AG09319 (cell line): ENCODE measurements around the gene GTF2IRD1.
"Not testable (repeated sequence)": the region's sequence is repeated elsewhere in the genome, so short reads cannot be mapped to it uniquely, and the experiment has no call there.

Source experiments
- DNase-seq: peaks from one replicate; pipeline ENCODE4 v3.0.0-alpha.2; 2010; ENCODE audit warnings: low read depth; ENCODE audit errors: extremely low read depth
- CTCF ChIP-seq: IDR thresholded peaks from 2 replicates; pipeline ENCODE4 v1.5.1; 2011; ENCODE audit warnings: low read depth, mild to moderate bottlenecking, inconsistent platforms, low read length, moderate library complexity

The GTF2IRD1 gene

GRCh38 chr7:74480861-74481417 is 27.2 kb downstream of the GTF2IRD1 start:
- no peak for TF ChIP-seq CTCF
- peak; percentile 42 for DNase-seq

GRCh38 chr7:74481458-74482196 is 27.9 kb downstream of the GTF2IRD1 start:
- DNase-seq, result no peak
- TF ChIP-seq CTCF, result no peak

- TF ChIP-seq CTCF, result no peak
- no peak for DNase-seq
These were observed 28.4 kb downstream of the GTF2IRD1 start for GRCh38 chr7:74482197-74482467.

- TF ChIP-seq CTCF, result no peak
- peak; percentile 84 for DNase-seq
These were observed 29.1 kb downstream of the GTF2IRD1 start for GRCh38 chr7:74482629-74483401.

- no peak for DNase-seq
- TF ChIP-seq CTCF, result no peak
These were observed 30.0 kb downstream of the GTF2IRD1 start for GRCh38 chr7:74483402-74484336.

GRCh38 chr7:74485611-74486010 is 31.9 kb downstream of the GTF2IRD1 start:
- TF ChIP-seq CTCF, result no peak
- DNase-seq, result no peak

GRCh38 chr7:74488518-74489030 is 34.9 kb downstream of the GTF2IRD1 start:
- DNase-seq, result not testable (repeated sequence)
